GOT3 (cell line): ENCODE results near the gene CUEDC1.
"Not testable (repeated sequence)": the region's sequence is repeated elsewhere in the genome, so short reads cannot be mapped to it uniquely, and the experiment has no call there.

Source experiments
- DNase-seq: peaks from one replicate; lab custom pipeline; 2025; ENCODE audit warnings: mixed read lengths; lab: John Stamatoyannopoulos, UW

Gene CUEDC1

GRCh38 chr17:57985675-57985974 lies 30.4 kb upstream of the CUEDC1 start:
- DNase-seq: no peak

- DNase-seq: no peak
Measured at GRCh38 chr17:57984936-57985674, 29.9 kb upstream of the CUEDC1 start.

GRCh38 chr17:57984261-57984890 lies 29.2 kb upstream of the CUEDC1 start:
- no peak for DNase-seq

GRCh38 chr17:57983446-57983845 lies 28.2 kb upstream of the CUEDC1 start:
- DNase-seq: no peak

- no peak for DNase-seq
Measured at GRCh38 chr17:57982452-57983170, 27.4 kb upstream of the CUEDC1 start.

- no peak for DNase-seq
Measured at GRCh38 chr17:57980522-57980921, 25.3 kb upstream of the CUEDC1 start.

GRCh38 chr17:57979076-57979475 lies 23.9 kb upstream of the CUEDC1 start:
- DNase-seq: no peak

GRCh38 chr17:57976594-57976993 lies 21.4 kb upstream of the CUEDC1 start:
- no peak for DNase-seq

GRCh38 chr17:57975044-57975443 lies 19.8 kb upstream of the CUEDC1 start:
- no peak for DNase-seq

- DNase-seq: not testable (repeated sequence)
Measured at GRCh38 chr17:57974053-57974824, 19.0 kb upstream of the CUEDC1 start.

- no peak for DNase-seq
Measured at GRCh38 chr17:57972151-57972550, 16.9 kb upstream of the CUEDC1 start.

- no peak for DNase-seq
Measured at GRCh38 chr17:57971572-57971971, 16.4 kb upstream of the CUEDC1 start.

- DNase-seq: no peak
Measured at GRCh38 chr17:57970710-57971109, 15.5 kb upstream of the CUEDC1 start.

- no peak for DNase-seq
Measured at GRCh38 chr17:57968456-57968855, 13.2 kb upstream of the CUEDC1 start.

- DNase-seq: no peak
Measured at GRCh38 chr17:57966875-57967274, 11.7 kb upstream of the CUEDC1 start.

GRCh38 chr17:57966246-57966645 lies 11.0 kb upstream of the CUEDC1 start:
- no peak for DNase-seq

- no peak for DNase-seq
Measured at GRCh38 chr17:57965521-57966160, 10.4 kb upstream of the CUEDC1 start.

- DNase-seq: no peak
Measured at GRCh38 chr17:57963149-57963511, 7.9 kb upstream of the CUEDC1 start.

- no peak for DNase-seq
Measured at GRCh38 chr17:57962279-57963148, 7.3 kb upstream of the CUEDC1 start.

GRCh38 chr17:57959929-57960328 lies 4.7 kb upstream of the CUEDC1 start:
- DNase-seq: no peak

- not testable (repeated sequence) for DNase-seq
Measured at GRCh38 chr17:57958391-57958790, 3.2 kb upstream of the CUEDC1 start.
